SKM-1 treated with dmso at 0.1 percent for 144 hours (cell line): ENCODE results near the gene AGPS.
"Not testable (repeated sequence)": the region's sequence is repeated elsewhere in the genome, so short reads cannot be mapped to it uniquely, and the experiment has no call there.

ENCODE experiments used
- DNase-seq: peaks from one replicate; lab custom pipeline; 2025; ENCODE audit not compliant: unreplicated experiment; lab: John Stamatoyannopoulos, UW

Gene AGPS

DNA sequence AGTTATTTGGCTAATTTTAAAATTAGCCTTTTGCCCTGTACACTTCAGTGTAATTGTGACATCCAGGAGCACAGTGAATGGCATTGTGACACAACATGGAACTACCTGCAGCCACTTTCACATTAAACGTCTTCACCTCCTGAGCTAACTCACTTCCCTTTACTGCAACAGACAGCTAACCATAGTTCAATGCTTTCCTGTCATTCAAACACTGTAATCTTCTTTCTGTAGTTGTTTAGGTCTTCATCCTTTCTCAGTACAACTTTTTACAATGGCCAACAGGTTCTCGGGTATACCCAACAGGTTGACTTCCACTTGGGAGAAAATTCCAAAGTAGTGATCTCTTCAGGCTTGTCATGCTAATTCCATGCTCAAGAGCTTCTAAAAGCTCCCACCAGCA is 8.6 kb upstream of the AGPS start:
- DNase-seq = no peak

DNA sequence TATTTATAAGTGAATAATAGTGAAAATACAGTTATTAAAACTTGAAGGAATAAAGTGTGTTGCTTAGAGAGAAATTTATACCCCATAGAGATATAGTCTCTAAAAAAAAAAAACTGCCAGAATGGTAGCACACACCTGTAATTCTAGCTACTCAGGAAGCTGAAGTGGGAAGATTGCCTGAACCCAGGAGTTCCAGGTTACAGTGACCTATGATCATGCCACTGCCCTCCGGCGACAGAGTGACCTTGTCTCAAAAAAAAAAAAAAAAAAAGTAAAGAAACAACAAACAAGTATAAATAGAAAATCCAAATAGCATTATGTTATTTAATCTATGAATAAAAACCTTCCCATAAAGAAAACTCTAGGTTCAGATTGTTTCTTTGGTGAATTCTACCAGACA is 7.4 kb upstream of the AGPS start:
- no peak for DNase-seq

DNA sequence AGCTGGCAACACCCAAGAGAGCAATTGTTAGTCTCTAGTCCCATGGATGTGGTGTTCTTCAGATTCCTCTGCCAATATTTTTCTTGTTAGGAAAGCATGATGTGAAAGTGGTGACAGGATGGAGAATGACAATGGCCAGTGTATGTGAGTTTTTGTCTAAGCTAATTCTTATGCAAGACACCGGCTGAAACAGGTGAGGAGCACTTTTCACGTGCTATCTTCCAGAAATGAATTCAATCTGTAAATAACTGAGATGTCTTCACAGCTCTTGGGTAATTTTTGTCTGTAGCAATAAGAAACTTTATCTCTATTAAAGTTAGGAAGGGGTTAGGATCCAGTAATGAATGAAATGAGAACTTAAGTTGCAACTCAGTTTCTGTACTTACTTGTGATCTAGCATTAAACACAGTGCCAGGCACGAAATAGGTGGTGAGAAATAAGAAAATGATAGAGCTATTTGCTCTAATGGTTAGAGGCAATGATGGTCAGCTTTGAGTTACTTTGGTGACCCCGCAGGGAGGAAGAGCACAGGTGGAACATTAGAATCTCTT is 676 bp upstream of the AGPS start:
- no peak for DNase-seq

DNA sequence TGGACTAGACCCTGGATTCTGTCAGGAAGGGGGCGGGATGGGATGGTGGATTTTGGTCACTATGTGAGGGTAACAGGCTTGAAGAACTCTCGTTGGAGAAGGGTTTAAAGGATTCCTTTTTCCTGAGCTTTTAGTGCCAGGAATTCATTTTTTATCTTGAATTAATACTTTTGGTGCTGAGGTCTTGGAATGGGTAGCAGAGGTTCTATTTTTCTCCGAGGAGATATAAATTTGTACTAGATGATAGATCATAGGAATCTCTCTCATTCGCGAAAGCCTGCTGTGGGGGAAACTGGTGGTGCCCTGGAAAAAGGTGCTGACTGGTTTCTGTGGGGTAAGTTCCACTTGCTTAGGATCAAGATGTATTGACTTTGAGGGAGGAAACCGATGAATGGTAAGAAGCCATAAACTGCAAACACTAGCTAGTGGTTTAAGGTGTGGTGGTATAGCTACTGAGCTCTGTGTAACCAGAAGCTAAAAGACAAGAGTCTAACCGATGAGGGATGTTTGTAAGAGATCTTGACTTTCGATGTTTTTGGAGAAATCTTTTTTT is 706 bp downstream of the AGPS start:
- DNase-seq = no peak

DNA sequence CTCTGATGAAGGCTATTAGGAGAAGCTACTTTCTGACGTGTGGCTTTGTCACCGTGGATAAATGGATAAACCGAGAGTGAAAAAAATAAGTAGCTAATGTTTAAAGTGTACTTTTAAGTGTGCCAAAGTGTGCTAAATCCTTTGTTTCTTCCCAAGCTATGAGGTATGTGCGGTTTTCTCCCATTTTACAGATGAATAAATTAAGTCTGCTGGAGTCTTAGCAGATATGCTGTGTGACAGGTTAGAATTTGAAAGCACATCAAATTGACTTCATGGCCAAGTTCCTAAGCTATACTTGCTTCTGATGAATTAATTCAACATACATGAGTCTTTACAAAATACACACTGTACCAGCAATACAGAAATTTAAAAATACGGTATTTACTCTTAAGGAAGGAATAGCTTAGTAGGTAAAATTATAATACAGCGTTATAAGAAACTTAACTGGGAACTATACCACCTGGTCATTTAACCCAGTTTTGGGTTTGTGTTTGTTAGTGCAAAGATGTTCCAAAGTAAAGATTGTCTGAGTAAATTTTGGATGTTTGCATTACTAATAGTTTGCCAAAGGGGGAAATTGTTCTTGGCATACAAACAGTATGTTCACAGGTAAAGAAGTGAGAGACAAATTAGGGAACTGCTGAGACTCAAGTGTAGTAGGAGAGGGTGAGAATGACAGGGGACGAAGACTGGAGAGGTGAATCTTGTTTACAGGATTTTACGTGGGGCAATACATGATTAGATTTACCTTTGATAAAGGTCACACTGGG is 1.4 kb downstream of the AGPS start:
- no peak for DNase-seq

DNA sequence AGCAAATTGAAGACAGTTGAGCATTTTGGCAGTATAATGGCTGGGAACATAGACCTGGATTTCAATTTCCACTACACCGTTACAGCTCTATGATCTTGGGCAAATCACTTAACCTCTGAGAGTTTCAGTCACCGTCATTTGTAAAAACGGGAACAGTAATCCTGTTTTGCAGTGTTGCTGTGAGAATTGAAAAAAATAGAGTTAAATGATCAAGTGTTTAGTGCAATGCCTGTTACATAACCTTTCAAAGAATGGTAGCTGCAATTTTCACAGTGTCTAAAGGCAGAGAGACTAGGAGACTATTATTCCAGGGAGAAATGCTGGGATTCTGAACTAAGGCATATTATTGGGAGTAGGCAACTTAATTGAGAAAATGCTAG is 2.0 kb downstream of the AGPS start:
- DNase-seq = no peak

DNA sequence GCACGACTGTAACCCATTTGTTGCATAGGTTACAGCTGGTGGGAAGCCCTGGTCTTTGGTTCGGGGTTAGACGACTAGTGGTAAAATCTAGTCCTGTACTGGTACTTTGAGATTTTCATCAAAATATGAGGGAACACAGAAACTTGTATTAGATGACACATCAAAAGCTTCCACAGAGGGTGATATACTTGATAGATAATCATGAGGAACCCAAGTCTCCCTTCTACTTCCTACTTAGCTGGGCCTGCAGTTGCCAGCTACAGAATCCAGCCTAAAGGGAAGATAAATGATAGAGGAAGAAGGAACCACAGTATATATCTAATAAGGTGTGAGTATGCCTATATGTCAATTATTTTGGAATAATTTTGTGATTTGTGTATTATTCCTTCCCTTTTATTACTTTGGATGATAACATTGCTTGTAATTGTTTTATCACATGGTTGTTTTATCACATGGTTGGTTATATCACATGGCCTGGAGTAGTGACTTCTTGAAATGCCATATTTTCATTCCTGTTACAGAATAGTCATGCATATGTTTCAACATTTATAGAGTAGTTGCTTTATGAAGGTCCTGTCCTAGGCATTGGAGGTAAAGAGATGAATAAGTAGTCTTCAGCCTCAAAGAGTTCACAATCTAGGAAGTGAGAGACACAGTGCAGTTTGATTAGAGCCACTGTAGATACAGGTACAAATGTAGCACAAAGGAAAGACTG is 2.9 kb downstream of the AGPS start:
- DNase-seq = no peak

DNA sequence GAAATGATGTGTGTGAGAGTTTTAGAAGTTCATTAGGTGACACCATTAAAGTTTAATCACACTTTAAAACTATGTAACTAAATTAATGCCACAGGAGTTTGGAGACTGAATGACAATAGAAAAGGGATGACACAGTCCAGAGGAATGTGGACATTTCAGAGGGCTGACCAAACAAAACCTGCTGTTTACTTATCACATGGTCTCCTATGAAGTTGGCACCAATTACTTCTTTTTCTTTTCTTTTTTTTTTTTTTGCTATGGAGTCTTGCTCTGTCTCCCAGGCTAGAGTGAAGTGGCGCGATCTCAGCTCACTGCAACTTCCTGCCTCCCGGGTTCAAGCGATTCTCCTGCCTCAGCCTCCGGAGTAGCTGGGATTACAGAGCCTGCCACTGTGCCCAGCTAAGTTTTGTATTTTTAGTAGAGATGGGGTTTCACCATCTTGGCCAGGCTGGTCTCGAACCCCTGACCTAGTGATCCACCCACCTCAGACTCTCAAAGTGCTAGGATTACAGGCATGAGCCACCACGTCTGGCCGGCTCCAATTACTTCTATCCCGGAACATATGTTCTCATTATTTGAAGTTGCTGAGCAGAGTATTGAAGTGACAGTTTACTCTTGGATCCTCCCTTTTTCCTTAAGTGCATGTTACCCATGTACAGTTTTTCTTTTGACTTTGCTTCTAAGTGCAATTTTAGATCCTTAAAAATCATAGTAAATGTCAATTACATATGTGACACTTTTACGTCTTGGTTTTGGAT is 4.3 kb downstream of the AGPS start:
- no peak for DNase-seq

DNA sequence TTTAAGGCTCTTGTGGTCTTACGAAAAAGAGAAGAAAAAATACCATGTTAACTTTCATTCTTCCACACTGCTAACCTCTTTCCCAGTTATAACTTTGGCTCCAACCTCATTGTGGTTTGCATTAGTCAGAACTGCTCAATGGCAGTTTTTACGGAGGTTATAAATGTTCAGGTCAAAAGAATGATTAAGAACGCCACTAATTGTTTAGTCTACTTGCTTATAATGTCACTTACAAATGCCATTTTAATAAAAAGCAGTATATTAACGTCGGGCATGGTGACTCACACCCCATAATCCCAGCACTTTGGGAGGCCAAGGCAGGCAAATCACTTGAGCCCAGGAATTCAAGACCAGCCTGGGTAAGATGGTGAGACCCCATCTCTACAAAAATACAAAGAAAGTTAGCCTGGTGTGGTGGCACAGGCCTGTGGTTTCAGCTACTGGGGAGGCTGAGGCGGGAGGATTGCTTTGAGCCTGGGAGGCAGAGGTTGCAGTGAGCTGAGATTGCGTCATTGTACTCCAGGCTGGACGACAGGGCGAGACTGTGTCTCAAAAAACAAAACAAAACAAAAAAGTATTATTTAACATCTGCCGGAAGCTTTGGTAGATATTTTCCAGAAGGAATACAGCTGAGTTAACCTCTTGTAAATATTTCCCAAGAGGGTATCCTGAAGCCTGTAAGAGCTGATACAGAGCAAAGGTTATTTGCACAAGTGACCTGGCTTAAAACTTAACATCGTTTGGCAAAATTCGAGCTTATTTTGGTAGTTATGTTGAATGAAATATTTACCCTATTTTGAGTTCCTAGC is 5.1 kb downstream of the AGPS start:
- no peak for DNase-seq

DNA sequence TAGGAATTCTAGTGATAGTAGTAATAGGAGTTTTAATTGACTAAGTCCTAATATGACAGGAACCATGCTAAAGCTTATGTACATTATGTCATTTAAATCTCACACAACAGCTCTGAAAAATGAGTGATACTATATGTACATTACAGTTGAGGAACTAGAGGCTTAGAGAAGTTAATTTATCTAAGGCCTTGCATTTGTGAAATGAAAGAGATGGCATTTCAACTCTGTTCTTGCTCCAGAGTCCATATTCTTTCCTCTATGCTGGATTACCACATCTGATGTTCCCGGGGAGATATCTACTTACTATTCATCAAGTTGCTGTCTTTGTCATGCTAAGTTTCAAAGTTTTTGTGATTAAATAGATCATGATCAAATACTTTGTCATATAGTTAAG is 5.7 kb downstream of the AGPS start:
- DNase-seq = no peak

DNA sequence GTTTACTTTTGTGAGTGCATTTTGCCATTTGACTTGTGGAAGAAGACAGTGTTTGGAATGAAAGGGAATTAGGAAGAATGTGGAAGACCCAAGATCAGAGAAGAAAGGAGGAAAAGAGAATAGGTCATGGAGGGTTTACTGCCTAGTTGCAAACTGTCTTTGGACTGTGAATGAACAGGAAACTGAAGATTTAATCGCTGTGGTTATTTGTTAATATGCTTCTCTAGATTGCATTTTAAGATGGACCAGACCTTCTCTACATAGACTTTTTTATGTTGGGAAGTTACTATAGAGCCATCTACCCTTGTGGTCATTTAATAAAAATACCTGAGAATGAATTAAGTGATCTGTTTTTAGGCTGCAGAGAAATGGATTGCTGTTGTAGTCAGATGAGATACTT is 6.2 kb downstream of the AGPS start:
- DNase-seq = no peak

DNA sequence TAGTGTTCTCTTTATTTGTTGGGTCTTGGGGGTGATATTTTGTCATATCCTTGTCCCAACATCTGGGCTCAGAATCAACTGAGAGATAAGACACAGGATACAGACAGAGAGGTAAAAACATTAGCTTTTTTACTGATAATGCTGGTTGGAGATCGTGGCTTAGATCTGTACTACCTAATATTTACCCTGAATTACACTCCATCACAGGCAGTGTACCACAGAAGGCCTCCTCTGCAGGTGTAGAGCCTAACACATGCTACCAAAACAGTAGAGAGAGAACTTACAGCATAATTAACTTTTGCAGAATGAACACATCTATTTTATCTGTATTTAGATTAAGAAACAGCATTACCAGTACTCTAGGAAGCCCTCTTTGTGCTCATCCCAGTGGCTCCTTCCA is 6.8 kb downstream of the AGPS start:
- DNase-seq = no peak

DNA sequence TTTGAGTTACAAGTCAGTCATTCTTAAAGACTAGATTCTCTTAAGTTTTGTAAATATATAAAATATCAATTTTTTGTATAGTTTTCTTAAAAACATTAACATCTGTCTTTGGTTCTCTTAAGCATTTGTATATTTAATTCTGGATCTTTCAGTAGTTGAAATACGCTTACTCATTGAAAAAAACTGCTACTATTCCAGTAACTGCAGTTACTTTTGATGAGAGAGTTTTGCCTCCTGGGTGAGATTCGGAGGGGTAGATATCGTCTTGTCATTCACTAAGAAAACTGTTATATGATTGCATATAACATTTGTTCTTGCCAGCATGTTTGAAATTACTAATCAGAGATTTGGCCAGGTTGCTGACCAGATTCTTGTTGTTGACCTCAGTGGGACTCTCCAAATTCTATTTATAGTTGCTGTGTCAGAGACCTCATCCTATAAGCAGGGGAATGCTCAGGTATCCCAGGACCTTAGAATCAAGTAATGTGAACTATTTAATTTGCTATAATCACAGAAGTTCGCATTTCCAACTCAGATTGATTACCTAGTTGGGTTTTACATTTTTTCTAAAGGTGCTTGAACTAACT is 7.9 kb downstream of the AGPS start:
- no peak for DNase-seq

DNA sequence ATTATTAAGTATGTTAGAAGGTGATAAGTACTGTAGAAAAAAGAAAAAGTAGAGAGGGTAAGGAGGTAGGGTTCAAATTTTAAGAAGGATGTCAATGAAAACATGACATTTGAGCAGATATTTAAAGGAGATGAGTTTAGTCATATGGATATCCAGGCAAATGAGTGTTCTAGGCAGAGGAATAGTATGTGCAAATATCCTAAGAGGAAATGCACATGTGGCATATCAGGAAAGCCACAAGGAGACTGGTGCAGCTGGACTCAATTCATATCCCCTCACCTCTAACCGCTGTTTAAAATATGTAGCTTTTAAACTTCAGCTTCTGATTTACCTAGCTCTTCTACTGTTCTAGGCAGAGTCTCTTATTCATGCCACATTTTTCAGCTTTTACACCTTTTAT is 9.5 kb downstream of the AGPS start:
- no peak for DNase-seq

DNA sequence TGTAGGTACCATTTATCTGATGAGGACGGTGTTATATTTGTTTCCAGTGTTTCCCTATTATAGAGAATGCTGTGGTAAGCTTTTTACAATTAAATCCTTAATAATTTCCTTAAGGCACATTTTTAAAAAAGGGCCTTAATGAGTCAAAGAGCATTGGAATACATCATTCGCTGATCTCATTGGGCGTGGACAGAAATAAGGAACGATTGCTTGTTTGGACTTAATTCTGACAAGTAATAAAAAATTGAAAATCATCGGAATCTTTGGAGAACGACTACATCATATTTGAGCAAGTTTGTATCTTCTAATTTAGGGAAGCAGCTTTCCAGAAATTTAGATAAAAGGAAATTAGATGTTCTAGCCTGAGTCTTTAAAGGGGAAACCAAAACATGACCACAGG is 11.3 kb downstream of the AGPS start:
- no peak for DNase-seq

DNA sequence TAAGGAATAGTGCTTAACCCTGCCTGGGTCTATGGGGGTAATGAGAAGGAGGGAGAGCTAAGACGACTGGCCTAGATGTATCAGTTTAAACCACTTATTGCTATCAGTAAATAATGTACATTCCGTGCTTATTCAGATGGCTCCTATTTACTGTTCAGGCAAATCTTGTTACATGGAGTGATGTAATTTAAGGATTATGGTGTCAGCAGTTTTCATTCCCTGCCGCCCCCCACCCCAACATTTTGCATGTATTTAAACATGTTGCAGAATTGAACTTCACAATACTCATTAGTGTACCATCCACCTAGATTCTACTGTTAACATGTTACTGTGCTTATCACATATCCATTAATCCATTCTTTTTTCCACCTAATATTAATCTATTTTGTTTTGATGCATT is 11.7 kb downstream of the AGPS start:
- no peak for DNase-seq

DNA sequence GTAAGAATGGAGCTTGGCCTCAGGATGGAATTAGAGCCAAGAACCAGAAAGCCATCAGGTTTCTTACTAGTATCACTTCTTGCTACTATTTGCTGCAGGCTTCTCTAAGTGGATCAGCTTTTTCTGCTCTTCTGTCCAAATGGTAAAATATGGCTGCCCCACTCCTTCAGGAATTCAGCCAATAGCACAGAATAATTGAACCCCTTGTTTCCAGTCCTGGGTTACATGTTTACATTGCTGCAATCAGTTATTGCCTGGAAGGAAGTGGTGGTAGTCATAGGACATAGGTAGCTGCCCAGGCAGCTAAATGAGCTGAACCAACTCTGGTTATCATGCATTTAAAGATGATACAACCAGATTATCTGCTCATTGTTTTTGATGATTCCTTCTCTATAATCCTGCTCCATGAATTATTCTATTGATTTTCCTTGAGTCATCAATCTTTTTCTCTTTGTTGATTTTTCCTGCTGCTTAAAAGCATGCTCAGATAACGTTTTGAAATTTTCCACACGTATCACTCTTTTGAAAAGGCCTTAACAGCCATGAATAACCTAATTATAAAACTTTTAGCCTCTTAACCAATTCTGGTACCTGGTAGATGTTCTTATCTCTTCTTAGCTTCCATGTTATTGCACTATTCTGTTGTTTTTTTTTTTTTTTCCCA is 12.6 kb downstream of the AGPS start:
- no peak for DNase-seq

DNA sequence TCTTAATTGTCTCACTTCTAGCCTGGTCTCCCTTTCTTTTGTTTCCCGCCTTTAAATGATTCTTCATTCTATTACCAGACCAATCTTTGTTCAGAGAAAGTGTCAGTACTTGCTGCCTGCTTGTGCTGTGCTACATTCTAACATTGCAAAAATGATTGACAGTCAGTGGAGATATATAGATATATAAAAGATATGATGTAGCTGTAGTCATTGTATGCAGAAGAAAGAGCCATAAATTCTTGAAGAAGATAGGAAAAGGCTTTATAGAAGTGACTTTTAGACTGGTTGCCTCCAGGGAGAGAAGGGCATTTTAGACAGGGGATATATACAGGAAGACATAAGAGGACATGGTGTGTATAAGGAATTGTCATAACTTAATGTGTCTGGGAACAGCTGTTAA is 13.6 kb downstream of the AGPS start:
- DNase-seq = no peak

DNA sequence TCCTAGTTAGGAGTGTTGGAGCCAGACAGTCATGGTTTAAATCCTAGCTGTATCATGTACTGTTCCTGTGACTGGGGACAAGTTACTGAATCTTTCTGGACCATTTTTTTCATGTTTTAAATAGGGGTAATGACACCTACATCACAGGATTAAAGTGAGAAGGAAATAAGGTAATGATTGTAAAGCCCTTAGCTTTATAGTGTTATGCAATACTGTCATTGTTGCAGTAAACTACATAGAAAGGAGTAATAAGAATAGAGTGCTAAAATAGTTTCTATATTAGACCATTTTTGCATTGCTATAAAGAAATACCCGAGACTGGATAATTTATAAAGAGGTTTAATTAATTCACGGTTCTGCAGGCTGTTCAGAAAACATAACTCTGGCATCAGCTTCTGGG is 14.5 kb downstream of the AGPS start:
- DNase-seq = no peak

DNA sequence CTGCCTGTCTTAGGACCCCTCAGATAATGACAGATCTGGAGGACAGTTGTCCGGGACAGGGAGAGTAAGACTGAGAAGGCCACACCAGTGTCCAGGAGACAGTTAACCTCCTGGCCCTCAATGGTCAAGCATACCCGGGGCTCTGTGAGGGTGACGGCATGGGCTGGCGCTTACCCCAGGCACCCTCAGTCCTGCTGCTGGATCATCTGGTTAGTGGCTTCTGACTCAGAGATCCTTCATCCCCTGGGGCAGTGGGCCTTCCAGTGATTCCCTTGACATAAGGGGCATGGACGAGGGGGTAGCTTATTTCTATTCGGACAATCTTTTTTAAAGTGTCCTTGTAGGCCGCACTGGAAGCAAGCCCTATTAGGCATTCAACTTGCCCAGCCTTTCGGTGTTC is 18.1 kb downstream of the AGPS start:
- not testable (repeated sequence) for DNase-seq
